ENCODE results near the gene NPDC1. TPM values are rescaled to one million over a fixed set of nuclear protein-coding genes. Genes with fewer than 3 reads are reported as not detected.

NPDC1 gene
- total RNA-seq, 2 experiments from 2014 or later = 36.0 to 42.6 TPM

DNA sequence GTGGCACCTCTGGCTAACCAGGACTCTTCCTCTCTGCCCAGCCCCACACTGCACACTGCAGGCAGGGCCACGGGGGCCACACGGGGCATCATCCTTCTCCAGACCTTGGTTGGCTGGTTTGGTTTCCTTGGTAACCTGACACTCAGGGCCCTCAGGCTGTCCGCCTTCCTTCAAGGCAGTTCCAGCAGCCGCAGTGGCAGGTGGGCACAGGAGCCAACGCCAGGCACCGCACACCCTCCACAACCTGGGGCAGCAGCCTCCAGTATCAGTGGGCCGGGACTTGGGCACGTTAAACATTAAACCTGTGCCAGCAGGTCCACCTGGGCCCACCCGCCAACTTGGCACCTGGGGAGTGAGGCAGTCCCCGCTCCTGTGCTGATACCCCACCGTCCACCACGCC lies 1.9 kb downstream of the NPDC1 start:
- H3K4me1 Mint-ChIP-seq (ENCODE audit: low read depth) = peaks cover 10% of the 10 kb centered on the region
- DNase-seq = no peak
- H3K4me3 Mint-ChIP-seq = peak overlapping the region; percentile 67
- H3K27ac Mint-ChIP-seq = no peak overlapping the region
- POLR2A ChIA-PET = no interaction called here
- H3K36me3 Mint-ChIP-seq = peaks cover 2% of the 10 kb centered on the region
- H3K9me3 Mint-ChIP-seq = no peaks in the 10 kb centered on the region
- intact Hi-C loops (cut with micrococcal nuclease) = no loop called here
- CTCF ChIA-PET = interaction anchor here (2.3 to 10.9 kb wide), 3 partner anchors 9 to 24 kb away, joined by 16 to 208 read pairs (median 19); partner anchors contain the start of genes ABCA2 and SAPCD2
- peaks cover 22% of the 10 kb centered on the region for H3K27me3 Mint-ChIP-seq

DNA sequence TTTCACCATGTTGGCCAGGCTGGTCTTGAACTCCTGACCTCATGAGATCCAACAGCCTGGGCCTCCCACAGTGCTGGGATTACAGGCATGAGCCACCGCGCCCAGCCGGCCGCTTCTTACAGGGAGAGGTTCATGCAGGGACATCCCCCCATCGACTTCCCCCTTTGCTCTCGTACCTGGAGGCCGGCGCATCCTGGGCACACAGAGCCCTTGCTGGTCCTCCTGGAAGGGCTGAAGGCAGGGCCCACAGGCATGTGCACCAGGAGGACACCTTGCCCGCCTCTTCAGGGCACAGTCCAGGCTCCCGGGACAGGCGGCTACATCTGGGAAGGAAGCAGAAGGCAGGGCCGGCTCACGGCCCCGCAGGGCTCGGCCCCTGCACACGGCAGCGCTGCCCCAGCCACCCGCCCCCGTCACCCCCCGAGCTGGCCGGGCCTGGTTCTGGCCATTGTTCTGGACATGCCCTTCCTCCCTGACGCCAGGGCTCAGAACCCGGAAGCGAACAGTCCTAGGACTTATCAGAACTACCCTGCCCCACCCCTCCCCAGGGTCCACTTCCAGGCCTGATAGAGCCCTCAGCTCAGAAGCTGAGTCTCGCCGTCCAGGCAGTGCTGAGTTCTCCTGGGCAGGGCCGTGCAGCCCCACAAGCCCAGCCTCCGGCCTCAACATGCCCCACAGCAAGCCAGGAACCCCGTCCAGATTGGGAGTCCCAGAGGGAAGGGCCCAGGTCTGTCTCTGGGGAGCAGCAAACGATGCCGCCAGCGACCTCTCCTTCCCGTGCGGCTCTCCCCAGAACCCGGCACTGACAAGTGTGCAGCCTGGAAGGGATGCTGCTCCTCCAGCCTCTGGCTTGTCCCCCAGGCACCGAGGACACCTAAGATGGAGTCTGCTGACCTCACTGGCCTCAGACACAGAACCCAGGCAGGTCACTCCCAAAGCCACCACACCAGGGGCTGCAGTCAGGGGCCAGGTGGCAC lies 2.9 kb downstream of the NPDC1 start:
- Mint-ChIP-seq H3K27me3 (peaks cover 22% of the 10 kb centered on the region), H3K4me3 (no peak overlapping the region)
- CTCF ChIA-PET = interaction anchor here (2.3 to 10.9 kb wide), 3 partner anchors 8 to 25 kb away, joined by 16 to 208 read pairs (median 19); partner anchors contain the start of genes ABCA2 and SAPCD2

DNA sequence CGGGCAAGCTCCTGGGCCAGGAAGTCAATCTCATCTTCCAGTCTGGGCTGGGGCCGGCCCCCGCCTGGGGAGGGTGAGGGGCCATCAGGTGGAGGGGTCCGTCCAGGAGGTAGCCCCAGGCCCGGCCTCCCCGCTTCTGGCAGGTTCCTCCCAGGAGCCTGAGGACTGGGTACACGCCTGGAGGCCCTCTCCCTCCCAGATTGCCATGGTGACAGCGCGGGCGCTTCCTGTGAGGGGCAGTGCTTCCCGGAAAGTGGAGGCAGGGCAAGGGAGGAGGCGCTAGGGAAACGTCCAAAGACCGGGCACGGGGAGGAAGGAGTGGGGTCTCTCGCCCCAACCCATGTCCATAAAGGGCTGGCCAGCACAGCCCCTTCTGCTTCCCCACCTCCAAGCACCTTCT lies 4.9 kb downstream of the NPDC1 start:
- DNase-seq = no peak
- POLR2A ChIA-PET = no interaction called here
- Mint-ChIP-seq H3K27me3 (peaks cover 10% of the 10 kb centered on the region), H3K4me1 (ENCODE audit: low read depth) (peaks cover 6% of the 10 kb centered on the region), H3K9me3 (no peaks in the 10 kb centered on the region), H3K4me3 (no peak overlapping the region), H3K36me3 (peaks cover 6% of the 10 kb centered on the region), H3K27ac (no peak overlapping the region)
- intact Hi-C loops (cut with micrococcal nuclease) = no loop called here
- CTCF ChIA-PET = no interaction called here

More for the DNA sequence above, 2.9 kb downstream of the NPDC1 start:
- intact Hi-C loops (cut with micrococcal nuclease) = no loop called here
- POLR2A ChIA-PET = no interaction called here
- Mint-ChIP-seq H3K4me1 (ENCODE audit: low read depth) (peaks cover 10% of the 10 kb centered on the region), H3K9me3 (no peaks in the 10 kb centered on the region), H3K27ac (no peak overlapping the region), H3K36me3 (peaks cover 6% of the 10 kb centered on the region)
- DNase-seq = no peak

DNA sequence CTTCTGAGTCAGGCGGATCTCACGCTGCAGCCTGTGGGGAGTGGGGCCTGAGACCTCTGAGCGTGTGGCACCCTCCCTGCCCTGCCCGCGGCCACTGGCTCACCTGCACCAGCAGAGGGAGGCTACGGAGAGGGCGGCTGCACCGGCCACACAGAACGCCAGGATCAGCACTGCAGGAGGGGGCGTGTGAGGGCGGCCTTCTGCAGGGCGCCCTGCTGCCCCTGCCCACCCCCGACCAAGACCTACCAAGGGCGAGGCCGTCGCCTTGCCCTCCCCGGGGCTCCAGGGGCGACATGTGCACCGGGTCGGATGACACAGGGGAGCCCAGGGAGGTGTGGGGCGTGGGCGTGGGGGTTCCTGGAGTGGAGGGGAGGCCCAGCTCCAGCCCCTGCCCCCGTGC lies 5.4 kb downstream of the NPDC1 start:
- POLR2A ChIA-PET = no interaction called here
- intact Hi-C loops (cut with micrococcal nuclease) = no loop called here
- CTCF ChIA-PET = no interaction called here

DNA sequence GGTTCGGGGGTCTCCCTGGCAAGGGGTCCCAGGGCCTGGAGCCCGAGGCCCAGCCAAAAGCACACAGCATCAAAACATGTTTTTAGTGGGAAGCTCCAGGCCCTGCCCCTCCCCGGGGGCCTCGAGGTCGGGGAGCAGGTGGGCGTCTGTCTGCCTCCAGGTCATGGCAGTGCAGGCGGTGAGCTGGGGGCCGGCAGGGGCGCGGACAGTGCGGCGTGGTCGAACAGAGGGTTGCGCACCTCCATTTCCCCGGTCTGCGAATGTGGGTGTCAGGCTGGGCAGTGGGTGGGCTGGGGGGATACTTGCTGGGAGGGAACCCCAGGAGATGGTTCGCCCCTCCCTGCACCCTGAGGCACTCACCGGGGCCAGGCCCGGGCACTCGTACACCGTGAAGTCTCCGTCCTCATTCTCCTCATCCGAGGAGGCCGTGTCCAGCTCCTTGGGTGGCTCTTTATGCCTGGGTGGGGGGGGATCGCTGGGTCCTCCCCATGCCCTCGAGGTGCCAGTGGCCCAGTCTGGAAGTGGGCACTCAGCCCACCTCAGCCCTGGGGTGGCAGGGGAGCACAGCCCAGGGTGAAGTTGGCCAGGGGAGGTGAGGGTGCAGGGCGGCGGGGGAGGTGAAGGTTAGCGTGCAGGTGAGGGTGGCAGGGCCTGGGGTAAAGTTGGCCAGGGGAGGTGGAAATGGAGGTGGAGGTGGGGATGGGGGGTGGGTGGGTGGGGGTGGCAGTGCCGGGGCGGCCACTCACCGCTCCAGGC lies 6.2 kb downstream of the NPDC1 start:
- intact Hi-C loops (cut with micrococcal nuclease) = loop anchor here (10.0 kb wide), 1 partner anchor 95 kb away; the partner anchor contains the start of genes C8G and FBXW5
- DNase-seq = no peak
- peaks cover 6% of the 10 kb centered on the region for H3K36me3 Mint-ChIP-seq
- H3K27me3 Mint-ChIP-seq = peaks cover 5% of the 10 kb centered on the region
- H3K9me3 Mint-ChIP-seq = no peaks in the 10 kb centered on the region
- peaks cover 8% of the 10 kb centered on the region for H3K4me1 Mint-ChIP-seq (ENCODE audit: low read depth)
- H3K27ac Mint-ChIP-seq = no peak overlapping the region
- POLR2A ChIA-PET = no interaction called here
- H3K4me3 Mint-ChIP-seq = no peak overlapping the region
- CTCF ChIA-PET = interaction anchor here (1.0 to 5.8 kb wide), 2 partner anchors 13 to 27 kb away, joined by 4 to 56 read pairs; partner anchors contain the start of gene ABCA2

More for the DNA sequence above, 5.4 kb downstream of the NPDC1 start:
- Mint-ChIP-seq H3K27ac (no peak overlapping the region), H3K4me1 (ENCODE audit: low read depth) (peaks cover 6% of the 10 kb centered on the region), H3K9me3 (no peaks in the 10 kb centered on the region), H3K4me3 (no peak overlapping the region), H3K27me3 (peaks cover 10% of the 10 kb centered on the region), H3K36me3 (peaks cover 6% of the 10 kb centered on the region)
- no peak for DNase-seq

DNA sequence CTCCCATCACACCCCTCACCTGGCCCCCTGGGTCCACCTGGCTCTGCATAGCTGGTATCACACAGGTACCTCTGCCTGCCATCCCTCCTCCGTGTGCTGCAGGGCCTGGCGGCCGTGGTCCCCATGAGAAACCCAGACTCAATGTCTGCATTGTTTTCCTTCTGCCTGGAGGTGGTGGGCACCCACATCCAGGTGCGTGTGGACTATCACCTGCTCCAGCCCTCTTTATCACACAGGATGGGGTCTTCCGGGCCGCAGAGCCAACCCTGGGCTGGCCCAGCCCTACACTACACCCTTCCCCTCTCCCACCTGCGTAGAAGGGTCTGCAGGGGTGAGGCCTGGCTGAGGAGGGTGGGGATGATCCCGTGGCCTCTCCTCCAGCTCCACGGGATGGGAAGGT lies 7.1 kb downstream of the NPDC1 start:
- Mint-ChIP-seq H3K27me3 (peaks cover 2% of the 10 kb centered on the region), H3K36me3 (peaks cover 6% of the 10 kb centered on the region), H3K4me1 (ENCODE audit: low read depth) (peaks cover 12% of the 10 kb centered on the region), H3K4me3 (no peak overlapping the region), H3K27ac (no peak overlapping the region), H3K9me3 (no peaks in the 10 kb centered on the region)
- ChIA-PET CTCF (interaction anchor here (1.0 to 5.8 kb wide), 2 partner anchors 12 to 28 kb away, joined by 4 to 56 read pairs; partner anchors contain the start of gene ABCA2), POLR2A (no interaction called here)
- intact Hi-C loops (cut with micrococcal nuclease) = loop anchor here (10.0 kb wide), 1 partner anchor 94 kb away; the partner anchor contains the start of genes C8G and FBXW5
- no peak for DNase-seq

DNA sequence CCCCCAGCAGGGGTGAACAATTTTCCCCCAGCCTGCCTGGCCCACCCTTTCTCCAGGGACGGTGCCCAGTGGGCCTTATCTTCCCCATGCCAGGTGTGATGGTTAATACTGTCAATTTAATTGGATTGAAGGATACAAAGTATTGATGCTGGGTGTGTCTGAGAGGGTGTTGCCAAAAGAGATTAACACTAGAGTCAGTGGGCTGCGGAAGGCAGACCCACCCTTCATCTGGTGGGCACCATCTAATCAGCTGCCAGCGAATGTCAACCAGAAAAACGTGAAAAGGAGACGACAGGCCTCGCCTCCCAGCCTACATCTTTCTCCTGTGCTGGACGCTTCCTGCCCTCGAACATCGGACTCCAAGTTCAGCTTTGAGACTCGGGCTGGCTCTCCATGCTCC lies 8.5 kb downstream of the NPDC1 start:
- H3K4me3 Mint-ChIP-seq = no peak overlapping the region
- H3K27ac Mint-ChIP-seq = no peak overlapping the region
- intact Hi-C loops (cut with micrococcal nuclease) = loop anchor here (10.0 kb wide), 1 partner anchor 93 kb away; the partner anchor contains the start of genes C8G and FBXW5
- H3K9me3 Mint-ChIP-seq = no peaks in the 10 kb centered on the region
- ChIA-PET CTCF (interaction anchor here (0.9 to 5.8 kb wide), 5 partner anchors 10 to 90 kb away, joined by 3 to 56 read pairs (median 25); partner anchors contain the start of gene ABCA2), POLR2A (no interaction called here)
- no peaks in the 10 kb centered on the region for H3K27me3 Mint-ChIP-seq
- no peak for DNase-seq
- peaks cover 22% of the 10 kb centered on the region for H3K4me1 Mint-ChIP-seq (ENCODE audit: low read depth)
- peaks cover 6% of the 10 kb centered on the region for H3K36me3 Mint-ChIP-seq

DNA sequence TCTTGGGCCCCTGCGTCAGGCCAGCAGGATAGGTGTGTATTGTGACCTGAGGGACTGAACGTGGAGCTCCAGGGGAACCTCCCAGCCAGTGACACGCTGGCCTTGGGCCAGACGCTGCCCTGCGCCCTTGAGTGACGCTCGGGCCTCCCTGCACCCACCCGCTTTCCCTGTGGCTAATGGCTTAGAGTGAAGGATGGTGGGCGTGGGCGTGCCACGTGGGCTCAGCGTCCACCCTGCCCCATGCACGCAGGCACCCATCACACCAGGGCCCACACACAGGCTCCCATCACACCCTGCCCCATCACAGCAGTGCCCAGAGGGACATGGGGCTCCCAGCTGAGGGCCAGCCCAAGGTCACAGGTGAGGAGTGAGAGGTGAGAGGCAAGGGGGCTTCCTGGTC lies 8.9 kb downstream of the NPDC1 start:
- ChIA-PET POLR2A (no interaction called here), CTCF (interaction anchor here (1.0 to 5.8 kb wide), 6 partner anchors 10 to 89 kb away, joined by 4 to 56 read pairs (median 28); partner anchors contain the start of gene ABCA2)
- DNase-seq = no peak
- intact Hi-C loops (cut with micrococcal nuclease) = loop anchor here (10.0 kb wide), 1 partner anchor 92 kb away; the partner anchor contains the start of genes C8G and FBXW5
- Mint-ChIP-seq H3K9me3 (no peaks in the 10 kb centered on the region), H3K27me3 (no peaks in the 10 kb centered on the region), H3K36me3 (peaks cover 6% of the 10 kb centered on the region), H3K27ac (no peak overlapping the region), H3K4me1 (ENCODE audit: low read depth) (peaks cover 26% of the 10 kb centered on the region), H3K4me3 (no peak overlapping the region)

DNA sequence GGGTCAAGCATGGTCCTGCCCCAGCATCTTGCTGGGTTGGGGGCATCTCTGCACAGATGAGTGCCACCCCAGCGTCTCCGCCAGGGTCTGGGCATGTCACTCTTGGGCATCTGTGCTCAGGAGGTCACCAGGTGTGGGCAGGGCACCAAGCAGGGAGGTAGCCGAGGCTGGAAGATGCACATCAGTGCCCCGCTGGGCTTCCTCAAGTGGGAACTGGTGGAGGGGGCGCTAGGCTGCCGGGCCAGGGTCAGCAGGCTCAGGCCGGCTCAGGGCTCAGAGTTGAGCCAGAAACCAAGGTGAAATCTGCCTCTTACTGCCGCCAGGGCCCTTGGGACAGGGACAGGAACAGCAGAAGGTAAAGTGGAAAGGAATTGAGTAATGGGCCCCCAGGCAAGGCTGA lies 10.0 kb downstream of the NPDC1 start:
- peaks cover 33% of the 10 kb centered on the region for H3K4me1 Mint-ChIP-seq (ENCODE audit: low read depth)
- ChIA-PET CTCF (interaction anchor here (0.6 to 5.8 kb wide), 44 partner anchors 8 to 276 kb away, joined by 3 to 56 read pairs (median 8); partner anchors contain the start of genes ABCA2, AJM1, CLIC3 and MAN1B1), POLR2A (interaction anchor here (1.1 to 1.6 kb wide), 2 partner anchors 61 to 92 kb away, joined by 3 to 4 read pairs; partner anchors contain the start of gene FBXW5)
- no peak overlapping the region for H3K27ac Mint-ChIP-seq
- no peaks in the 10 kb centered on the region for H3K9me3 Mint-ChIP-seq
- peaks cover 6% of the 10 kb centered on the region for H3K36me3 Mint-ChIP-seq
- no peaks in the 10 kb centered on the region for H3K27me3 Mint-ChIP-seq
- no peak overlapping the region for H3K4me3 Mint-ChIP-seq
- intact Hi-C loops (cut with micrococcal nuclease) = loop anchor here (1.0 to 10.0 kb wide), 2 partner anchors 91 to 249 kb away; partner anchors contain the start of genes C8G and FBXW5
- DNase-seq = no peak

DNA sequence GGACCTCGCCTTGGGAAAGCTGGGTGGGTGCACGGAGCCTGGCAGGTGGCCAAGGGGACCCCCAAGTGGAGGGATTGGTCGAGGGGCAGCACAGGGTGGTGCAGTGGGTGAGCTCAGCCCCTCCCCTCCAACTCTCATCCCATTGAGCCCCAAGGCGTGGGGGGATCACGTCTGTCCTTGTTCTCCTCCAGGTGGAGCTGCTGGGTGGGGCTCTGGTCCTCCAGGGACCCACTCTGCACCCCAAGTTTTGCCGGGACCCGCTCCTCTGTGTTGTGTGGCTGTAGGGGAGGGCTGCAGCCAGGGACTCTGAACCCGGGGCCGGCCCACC lies 10.5 kb downstream of the NPDC1 start:
- POLR2A ChIA-PET = interaction anchor here (0.9 to 1.6 kb wide), 6 partner anchors 9 to 228 kb away, joined by 3 to 12 read pairs (median 4); partner anchors contain the start of genes FBXW5 and PAXX
- H3K36me3 Mint-ChIP-seq = peaks cover 6% of the 10 kb centered on the region
- intact Hi-C loops (cut with micrococcal nuclease) = loop anchor here (1.0 to 10.0 kb wide), 2 partner anchors 91 to 248 kb away; partner anchors contain the start of genes C8G and FBXW5
- CTCF ChIA-PET = interaction anchor here (0.6 to 5.8 kb wide), 59 partner anchors 8 to 327 kb away, joined by 3 to 56 read pairs (median 5); partner anchors contain the start of genes ABCA2, AJM1, ANAPC2 and CLIC3
- no peak overlapping the region for H3K4me3 Mint-ChIP-seq
- no peak overlapping the region for H3K27ac Mint-ChIP-seq
- H3K4me1 Mint-ChIP-seq (ENCODE audit: low read depth) = peaks cover 37% of the 10 kb centered on the region
- H3K9me3 Mint-ChIP-seq = no peaks in the 10 kb centered on the region
- no peak for DNase-seq
- no peaks in the 10 kb centered on the region for H3K27me3 Mint-ChIP-seq
